ENCODE data around the gene SUFU.

DNA sequence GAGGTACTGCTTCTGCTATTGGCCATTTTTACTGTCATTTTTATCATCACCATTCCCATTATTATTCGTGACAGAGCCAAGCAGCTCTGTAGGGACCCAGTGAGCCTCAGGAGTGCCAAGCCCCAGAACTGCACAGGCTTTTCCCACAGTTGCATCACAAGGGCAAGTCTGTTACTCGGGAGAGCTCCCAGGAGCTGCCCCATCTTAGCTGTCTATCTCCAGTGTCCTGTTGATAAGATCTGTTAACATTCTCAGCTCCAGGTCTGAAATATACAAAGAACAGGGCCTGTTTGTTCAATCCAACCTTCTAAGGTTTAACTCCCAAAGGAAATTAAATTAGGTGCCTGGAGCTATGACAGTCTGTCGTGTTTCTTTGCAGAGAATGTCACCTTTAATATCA lies 120.3 kb downstream of the SUFU start:
- TF ChIP-seq CTCF (IDR thresholded peaks at IDR 0.05) (no peak), POLR2A (IDR thresholded peaks at IDR 0.05) (no peak)

All from esophagus squamous epithelium (tissue), 4 donors.